Mesothelial cell of epicardium (in vitro differentiated cells): ENCODE data around the gene TMEM242. TPM values are rescaled to one million over a fixed set of nuclear protein-coding genes. Genes with fewer than 3 reads are reported as not detected.

ENCODE experiments used
- DNase-seq, 2 experiments: peaks; one replicate each; pipeline ENCODE4 v3.0.0; 2021; ENCODE audit warnings: low spot score in 2 of 2; ENCODE audit not compliant: unreplicated experiment in 2 of 2
- H3K27ac Mint-ChIP-seq: 2 replicates; pipeline ENCODE4 v1.8.0; 2021; ENCODE audit warnings: mixed read lengths
- H3K27me3 Mint-ChIP-seq: 2 replicates; pipeline ENCODE4 v1.8.0; 2021; ENCODE audit warnings: low read depth, mixed read lengths
- H3K36me3 Mint-ChIP-seq: 2 replicates; pipeline ENCODE4 v1.8.0; 2021; ENCODE audit warnings: mixed read lengths
- H3K4me1 Mint-ChIP-seq: 2 replicates; pipeline ENCODE4 v1.8.0; 2021; ENCODE audit warnings: mixed read lengths
- H3K4me3 Mint-ChIP-seq: 2 replicates; pipeline ENCODE4 v1.8.0; 2021; ENCODE audit warnings: mild to moderate bottlenecking, moderate library complexity, mixed read lengths
- H3K9me3 Mint-ChIP-seq: 2 replicates; pipeline ENCODE4 v1.8.0; 2021; ENCODE audit warnings: mixed read lengths
- total RNA-seq: library from RNA; stranded (reverse); gene quantifications from 3 replicates; pipeline ENCODE4 v1.2.1, GENCODE V29; 2021
- TF ChIP-seq, protein P1 (sequence below): fragments of 200-600 bp; sonication (generic); IDR thresholded peaks from one replicate; pipeline ENCODE4 v1.5.0; 2021; ENCODE audit warnings: antibody characterized with exemption; ENCODE audit not compliant: unreplicated experiment

TMEM242 gene
- total RNA-seq, 1 donor from 2014 or later, result 13.3 TPM

DNA sequence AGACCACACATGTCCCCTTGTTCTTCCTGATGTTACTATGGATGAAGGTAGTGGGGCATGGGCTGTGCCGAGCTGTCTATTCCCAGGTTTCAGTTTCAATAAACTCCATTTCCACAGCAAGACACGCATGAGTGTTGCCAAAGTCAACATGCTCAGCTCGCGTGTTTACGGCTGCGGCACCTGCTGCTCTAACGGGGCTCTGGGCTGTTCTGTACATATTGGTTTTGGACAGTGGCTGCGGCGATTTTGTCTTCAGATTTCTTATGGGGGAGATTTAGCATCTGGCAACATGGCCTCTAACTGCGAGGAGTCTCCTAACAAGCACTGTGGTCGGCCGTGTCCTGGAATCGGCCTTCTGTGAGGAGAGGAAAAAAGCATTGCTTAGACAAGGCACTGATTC is 58.6 kb downstream of the TMEM242 start:
- Mint-ChIP-seq H3K36me3 (no peaks in the 10 kb centered on the region), H3K27ac (no peak overlapping the region), H3K4me3 (no peak overlapping the region), H3K9me3 (no peaks in the 10 kb centered on the region), H3K27me3 (no peaks in the 10 kb centered on the region), H3K4me1 (peaks cover 14% of the 10 kb centered on the region)
- TF ChIP-seq, protein P1, sequence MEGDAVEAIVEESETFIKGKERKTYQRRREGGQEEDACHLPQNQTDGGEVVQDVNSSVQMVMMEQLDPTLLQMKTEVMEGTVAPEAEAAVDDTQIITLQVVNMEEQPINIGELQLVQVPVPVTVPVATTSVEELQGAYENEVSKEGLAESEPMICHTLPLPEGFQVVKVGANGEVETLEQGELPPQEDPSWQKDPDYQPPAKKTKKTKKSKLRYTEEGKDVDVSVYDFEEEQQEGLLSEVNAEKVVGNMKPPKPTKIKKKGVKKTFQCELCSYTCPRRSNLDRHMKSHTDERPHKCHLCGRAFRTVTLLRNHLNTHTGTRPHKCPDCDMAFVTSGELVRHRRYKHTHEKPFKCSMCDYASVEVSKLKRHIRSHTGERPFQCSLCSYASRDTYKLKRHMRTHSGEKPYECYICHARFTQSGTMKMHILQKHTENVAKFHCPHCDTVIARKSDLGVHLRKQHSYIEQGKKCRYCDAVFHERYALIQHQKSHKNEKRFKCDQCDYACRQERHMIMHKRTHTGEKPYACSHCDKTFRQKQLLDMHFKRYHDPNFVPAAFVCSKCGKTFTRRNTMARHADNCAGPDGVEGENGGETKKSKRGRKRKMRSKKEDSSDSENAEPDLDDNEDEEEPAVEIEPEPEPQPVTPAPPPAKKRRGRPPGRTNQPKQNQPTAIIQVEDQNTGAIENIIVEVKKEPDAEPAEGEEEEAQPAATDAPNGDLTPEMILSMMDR, result no peak
- DNase-seq, result no peak

DNA sequence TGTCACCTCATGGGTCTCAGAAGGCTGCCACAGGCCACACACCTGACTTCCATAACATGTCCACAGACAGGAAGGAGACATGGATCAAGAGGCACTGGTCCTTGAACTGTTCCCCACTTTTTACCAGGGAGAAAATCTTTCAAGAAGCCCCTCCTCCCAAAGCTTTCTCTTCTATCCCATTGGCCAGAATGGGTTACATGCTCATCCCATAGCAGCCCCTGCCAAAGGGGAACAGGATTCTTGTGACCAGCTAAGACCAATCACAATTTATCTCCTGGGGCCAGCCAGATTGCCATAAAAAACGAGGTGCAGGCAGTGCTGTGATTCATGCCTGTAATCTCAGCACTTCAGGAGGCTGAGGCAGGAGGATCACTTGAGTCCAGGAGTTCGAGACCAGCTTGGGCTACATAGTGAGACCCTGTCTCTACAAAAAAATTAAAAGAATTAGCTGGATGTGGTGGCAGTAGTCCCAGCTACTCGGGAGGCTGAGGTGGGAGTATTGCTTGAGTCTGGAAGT is 59.4 kb downstream of the TMEM242 start:
- H3K27me3 Mint-ChIP-seq, result peaks cover 4% of the 10 kb centered on the region
- TF ChIP-seq, protein P1, result no peak
- no peak for DNase-seq
- H3K9me3 Mint-ChIP-seq, result no peaks in the 10 kb centered on the region
- H3K36me3 Mint-ChIP-seq, result no peaks in the 10 kb centered on the region
- no peak overlapping the region for H3K4me3 Mint-ChIP-seq
- H3K4me1 Mint-ChIP-seq, result peaks cover 7% of the 10 kb centered on the region
- no peak overlapping the region for H3K27ac Mint-ChIP-seq

DNA sequence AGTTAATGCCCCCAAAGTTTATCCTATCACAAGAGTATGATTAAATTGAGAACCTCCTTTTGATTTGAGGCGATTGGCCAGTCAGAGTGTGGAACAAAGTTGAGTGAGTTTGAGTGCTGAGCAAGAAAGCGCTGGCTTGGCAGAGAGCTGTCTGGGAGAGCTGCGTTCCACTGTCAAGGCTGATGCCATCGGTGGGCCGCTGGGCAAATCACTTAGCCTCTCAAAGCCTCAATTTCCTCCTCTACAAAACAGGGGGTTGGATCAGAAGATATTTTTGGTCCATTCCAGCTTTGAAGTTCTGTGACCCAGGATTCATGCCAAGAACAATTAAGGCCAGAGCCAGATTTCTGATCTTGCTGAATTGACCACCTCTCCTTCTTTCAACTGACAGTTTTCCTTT is 60.2 kb downstream of the TMEM242 start:
- Mint-ChIP-seq H3K27me3 (peaks cover 4% of the 10 kb centered on the region), H3K4me1 (peaks cover 1% of the 10 kb centered on the region), H3K9me3 (no peaks in the 10 kb centered on the region), H3K4me3 (no peak overlapping the region), H3K36me3 (no peaks in the 10 kb centered on the region), H3K27ac (no peak overlapping the region)
- TF ChIP-seq, protein P1, result no peak
- DNase-seq, result no peak

DNA sequence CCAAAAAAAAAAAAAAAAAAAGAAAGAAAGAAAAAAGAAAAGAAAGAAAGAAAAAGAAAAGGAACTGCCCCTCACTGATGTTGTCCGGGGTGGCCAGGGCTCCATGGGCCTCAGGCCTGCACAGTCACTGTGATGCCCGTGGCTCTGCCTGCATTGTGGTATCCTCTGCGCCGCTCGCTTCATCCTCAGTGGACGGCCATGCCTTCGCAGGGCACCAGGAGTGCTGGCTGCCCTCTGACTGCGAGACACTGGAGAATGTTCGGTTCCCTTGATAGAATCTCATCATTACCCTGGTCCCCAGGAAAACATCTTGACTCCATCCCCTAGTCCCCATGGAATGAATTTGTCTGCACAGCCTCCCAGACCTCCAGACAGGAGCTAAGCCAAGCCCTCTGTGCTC is 61.7 kb downstream of the TMEM242 start:
- no peaks in the 10 kb centered on the region for H3K9me3 Mint-ChIP-seq
- no peak overlapping the region for H3K27ac Mint-ChIP-seq
- H3K4me3 Mint-ChIP-seq, result no peak overlapping the region
- DNase-seq, result no peak
- TF ChIP-seq, protein P1, result no peak
- peaks cover 7% of the 10 kb centered on the region for H3K27me3 Mint-ChIP-seq
- peaks cover 4% of the 10 kb centered on the region for H3K4me1 Mint-ChIP-seq
- H3K36me3 Mint-ChIP-seq, result no peaks in the 10 kb centered on the region

DNA sequence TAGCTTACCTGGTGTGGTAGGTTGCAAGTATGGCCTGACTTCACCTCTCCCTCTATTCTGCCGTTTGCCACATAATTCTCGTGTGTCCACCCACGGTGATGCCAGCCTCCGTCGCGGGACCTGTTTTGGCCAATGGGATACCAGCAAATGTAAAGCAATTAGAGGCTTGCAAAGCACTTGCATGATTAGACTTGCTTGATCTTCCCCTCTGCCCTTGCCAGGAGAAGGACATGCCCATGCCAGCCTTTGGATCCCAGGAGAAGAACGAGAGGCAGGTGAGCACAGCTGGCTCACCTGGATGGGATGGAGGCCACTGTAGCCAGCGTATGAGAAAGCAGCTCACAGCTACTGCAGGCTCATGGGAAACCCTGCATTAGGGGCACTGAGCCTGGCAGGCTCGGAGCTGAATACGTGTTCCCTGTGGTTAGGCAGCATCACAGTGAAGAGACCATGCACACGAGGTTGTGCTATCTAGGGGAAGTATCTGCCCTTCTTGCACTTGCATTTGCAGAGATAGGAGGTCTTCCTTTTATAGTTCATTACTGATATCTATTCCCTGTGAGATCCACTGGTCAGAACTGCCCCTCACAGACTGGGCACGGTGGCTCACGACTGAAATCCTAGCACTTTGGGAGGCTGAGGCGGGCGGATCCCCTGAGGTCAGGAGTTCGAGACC is 62.4 kb downstream of the TMEM242 start:
- no peak overlapping the region for H3K27ac Mint-ChIP-seq
- H3K9me3 Mint-ChIP-seq, result no peaks in the 10 kb centered on the region
- TF ChIP-seq, protein P1, result no peak
- H3K27me3 Mint-ChIP-seq, result peaks cover 7% of the 10 kb centered on the region
- no peak overlapping the region for H3K4me3 Mint-ChIP-seq
- H3K4me1 Mint-ChIP-seq, result peaks cover 4% of the 10 kb centered on the region
- no peaks in the 10 kb centered on the region for H3K36me3 Mint-ChIP-seq
- no peak for DNase-seq
